HFFc6 (cell line): ENCODE data around the gene PDE8B. TPM values are rescaled to one million over a fixed set of nuclear protein-coding genes. Genes with fewer than 3 reads are reported as not detected.

Experiments used
- DNase-seq: peaks from one replicate; pipeline ENCODE4 v3.0.0-alpha.2; 2018
- H3K27ac Mint-ChIP-seq: 2 replicates; pipeline ENCODE4 v1.8.0; 2020; ENCODE audit warnings: mild to moderate bottlenecking, mixed read lengths
- H3K27me3 Mint-ChIP-seq: 2 replicates; pipeline ENCODE4 v1.8.0; 2021; ENCODE audit warnings: mild to moderate bottlenecking, moderate library complexity, mixed read lengths; ENCODE audit not compliant: insufficient read depth
- H3K36me3 Mint-ChIP-seq: 2 replicates; pipeline ENCODE4 v1.8.0; 2021; ENCODE audit warnings: low read depth, mixed read lengths
- H3K4me1 Mint-ChIP-seq: 2 replicates; pipeline ENCODE4 v1.8.0; 2020; ENCODE audit warnings: low read depth, mixed read lengths
- H3K4me3 Mint-ChIP-seq: 2 replicates; pipeline ENCODE4 v1.8.0; 2020; ENCODE audit warnings: mild to moderate bottlenecking, moderate library complexity, mixed read lengths
- H3K9me3 Mint-ChIP-seq: 2 replicates; pipeline ENCODE4 v1.8.0; 2020; ENCODE audit warnings: mild to moderate bottlenecking, mixed read lengths
- CTCF ChIP-seq: fragments of 200-600 bp; sonication (generic); IDR thresholded peaks from 2 replicates; pipeline ENCODE4 v1.5.0; 2021; ENCODE audit warnings: antibody characterized with exemption, mild to moderate bottlenecking
- total RNA-seq, 6 experiments: library from RNA; stranded (reverse); fragmentation: NEBNext Ultra II Directional; extraction: Animal tissue kit (Norgen Biotek cat#: 25700); gene quantifications; 2 replicates in 1 of 6; 3 replicates in 5 of 6; pipeline ENCODE4 v1.2.3, GENCODE V29; 2021

The PDE8B gene
- total RNA-seq, 6 experiments from 2014 or later: 0.14 TPM; not detected in 5

GRCh38 chr5:77181173-77181572 lies 29.3 kb upstream of the PDE8B start:
- no peaks in the 10 kb centered on the region for H3K36me3 Mint-ChIP-seq
- DNase-seq: no peak
- peaks cover 42% of the 10 kb centered on the region for H3K27me3 Mint-ChIP-seq
- H3K4me3 Mint-ChIP-seq: no peak overlapping the region
- H3K9me3 Mint-ChIP-seq: no peaks in the 10 kb centered on the region
- no peak for TF ChIP-seq CTCF
- no peaks in the 10 kb centered on the region for H3K4me1 Mint-ChIP-seq
- H3K27ac Mint-ChIP-seq: no peak overlapping the region

- Mint-ChIP-seq H3K27me3 (peaks cover 42% of the 10 kb centered on the region), H3K36me3 (no peaks in the 10 kb centered on the region), H3K4me3 (no peak overlapping the region), H3K9me3 (no peaks in the 10 kb centered on the region), H3K4me1 (no peaks in the 10 kb centered on the region), H3K27ac (no peak overlapping the region)
- TF ChIP-seq CTCF: no peak
- no peak for DNase-seq
These were observed 28.7 kb upstream of the PDE8B start for GRCh38 chr5:77181596-77182304.

- peaks cover 45% of the 10 kb centered on the region for H3K27me3 Mint-ChIP-seq
- no peak overlapping the region for H3K4me3 Mint-ChIP-seq
- no peaks in the 10 kb centered on the region for H3K36me3 Mint-ChIP-seq
These were observed 28.1 kb upstream of the PDE8B start for GRCh38 chr5:77182367-77182766.

GRCh38 chr5:77186652-77187370 lies 23.7 kb upstream of the PDE8B start:
- peaks cover 30% of the 10 kb centered on the region for H3K27me3 Mint-ChIP-seq
- no peak overlapping the region for H3K4me3 Mint-ChIP-seq
- no peak for TF ChIP-seq CTCF
- H3K36me3 Mint-ChIP-seq: no peaks in the 10 kb centered on the region
- H3K27ac Mint-ChIP-seq: no peak overlapping the region
- H3K9me3 Mint-ChIP-seq: no peaks in the 10 kb centered on the region
- H3K4me1 Mint-ChIP-seq: no peaks in the 10 kb centered on the region
- no peak for DNase-seq

More at GRCh38 chr5:77182367-77182766, 28.1 kb upstream of the PDE8B start:
- DNase-seq: no peak
- TF ChIP-seq CTCF: no peak
- no peak overlapping the region for H3K27ac Mint-ChIP-seq
- H3K4me1 Mint-ChIP-seq: no peaks in the 10 kb centered on the region
- H3K9me3 Mint-ChIP-seq: no peaks in the 10 kb centered on the region

- Mint-ChIP-seq H3K27me3 (peaks cover 26% of the 10 kb centered on the region), H3K9me3 (no peaks in the 10 kb centered on the region), H3K4me3 (no peak overlapping the region), H3K4me1 (no peaks in the 10 kb centered on the region), H3K36me3 (no peaks in the 10 kb centered on the region; the same call in 1 of the 2 replicates), H3K27ac (no peak overlapping the region)
- TF ChIP-seq CTCF: no peak
- no peak for DNase-seq
These were observed 21.1 kb upstream of the PDE8B start for GRCh38 chr5:77189421-77189820.
